Glomerular visceral epithelial cell (primary cell): ENCODE measurements around the gene LRP11.

Experiments used
- DNase-seq: peaks from one replicate; pipeline ENCODE4 v3.0.0-alpha.2; 2016; ENCODE audit errors: extremely low spot score

LRP11 gene

DNA sequence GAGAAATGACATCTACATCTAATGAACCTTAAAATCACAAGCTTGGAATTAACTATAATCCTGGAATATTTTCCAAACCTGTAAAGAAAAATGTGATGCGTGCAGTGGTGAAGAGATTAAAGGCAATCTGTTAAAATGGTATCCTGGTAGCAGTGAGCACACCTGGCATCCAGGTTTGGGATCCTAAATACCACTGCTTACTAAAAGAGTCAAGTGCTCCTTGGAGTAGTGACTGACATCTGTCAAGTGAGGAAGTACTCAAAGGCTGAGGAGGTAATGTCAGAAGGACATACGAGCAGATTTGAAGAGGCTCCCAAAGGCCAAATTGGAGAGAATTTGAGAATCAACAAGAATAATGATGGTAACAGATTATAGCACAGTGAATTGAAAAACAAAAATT is 81.8 kb downstream of the LRP11 start:
- no peak for DNase-seq

DNA sequence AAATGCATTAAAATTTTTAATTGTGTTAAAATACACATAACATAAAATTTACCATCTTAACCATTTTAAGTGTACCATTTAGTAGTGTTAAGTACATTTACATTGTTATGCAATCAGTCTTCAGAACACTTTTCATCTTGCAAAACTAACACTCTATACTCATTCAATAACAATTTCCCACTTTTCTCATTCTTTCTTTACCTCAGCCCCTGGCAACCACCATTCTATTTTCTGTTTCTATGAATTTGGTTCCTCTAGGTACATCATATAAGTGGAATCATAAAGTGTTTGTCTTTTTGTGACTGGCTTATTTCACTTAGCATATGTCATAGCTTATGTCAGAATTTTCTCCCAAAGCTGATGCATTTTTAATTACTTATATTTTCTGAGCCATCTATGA is 82.4 kb downstream of the LRP11 start:
- no peak for DNase-seq

DNA sequence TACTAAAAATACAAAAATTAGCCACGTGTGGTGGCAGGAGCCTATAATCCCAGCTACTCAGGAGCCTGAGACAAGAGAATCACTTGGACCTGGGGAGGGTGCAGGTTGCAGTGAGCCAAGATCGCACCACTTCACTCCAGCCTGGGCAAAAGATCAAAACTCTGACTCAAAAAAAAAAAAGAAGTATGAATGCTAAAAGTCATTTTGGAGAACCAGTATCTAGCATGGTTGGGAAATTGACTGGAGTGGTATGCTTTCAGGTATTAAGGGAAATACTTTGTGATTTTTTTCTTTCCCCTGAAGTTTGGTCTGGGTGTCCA is 84.6 kb downstream of the LRP11 start:
- DNase-seq, result no peak

DNA sequence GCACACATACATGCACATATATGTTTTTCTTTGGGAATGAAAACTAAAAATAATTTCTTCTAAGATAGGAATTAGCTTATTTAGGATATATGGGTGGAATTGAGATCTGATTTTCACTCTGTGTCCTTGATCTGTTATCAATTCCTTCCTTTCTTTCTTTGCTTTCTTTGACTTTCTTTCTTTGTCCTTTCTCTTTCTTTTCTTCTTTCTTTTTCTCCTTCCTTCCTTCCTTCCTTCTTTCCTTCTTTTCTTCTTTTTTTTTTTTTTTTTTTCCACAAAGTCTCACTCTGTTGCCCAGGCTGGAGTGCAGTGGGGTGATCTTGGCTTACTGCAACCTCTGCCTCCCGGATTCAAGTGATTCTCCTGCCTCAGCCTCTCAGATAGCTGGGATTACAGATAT is 86.5 kb downstream of the LRP11 start:
- no peak for DNase-seq

DNA sequence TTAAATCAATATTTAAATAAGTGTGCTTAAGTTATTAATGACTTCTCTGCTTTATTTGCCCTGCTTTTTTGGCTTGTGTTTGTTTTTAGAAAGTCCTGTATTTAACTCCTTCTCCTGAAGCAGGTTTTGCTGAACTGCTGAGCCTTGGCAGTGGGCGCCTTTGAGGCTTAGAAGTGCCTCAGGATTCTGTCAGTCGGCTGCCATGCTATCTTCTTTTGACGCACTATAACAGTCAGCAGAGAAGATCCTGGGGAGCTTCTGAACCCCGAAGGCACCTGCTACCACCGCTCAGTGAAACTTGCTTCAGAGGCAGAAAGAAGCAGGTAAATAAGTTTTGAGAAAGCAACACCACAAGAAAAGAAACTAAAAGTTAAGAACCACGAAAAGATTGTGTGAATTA is 92.2 kb downstream of the LRP11 start:
- DNase-seq, result no peak

GRCh38 chr6:149771185-149771584 is 93.0 kb downstream of the LRP11 start:
- no peak for DNase-seq

GRCh38 chr6:149769676-149770075 is 94.5 kb downstream of the LRP11 start:
- DNase-seq, result no peak
